ENCODE data around the gene ACSL1.

The ACSL1 gene

GRCh38 chr4:184812651-184813181 lies 13.1 kb downstream of the ACSL1 start:
- DNase-seq, result no peak

DNA sequence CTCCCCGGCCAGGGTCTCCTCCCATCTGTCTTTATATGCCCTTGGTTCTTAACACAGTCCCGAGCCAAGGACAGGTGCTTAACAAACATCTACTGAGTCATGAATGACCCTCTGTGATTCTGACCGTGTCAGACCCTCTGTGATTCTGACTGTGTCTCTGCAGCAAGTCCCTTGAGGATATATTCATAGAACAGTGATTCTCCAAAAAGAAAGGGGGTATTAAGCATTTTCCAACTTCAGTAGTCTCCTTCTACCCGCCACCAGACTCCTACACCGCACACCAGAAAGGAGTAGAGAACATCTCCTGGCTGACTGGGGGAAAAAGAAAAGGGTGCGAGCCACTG lies 13.6 kb downstream of the ACSL1 start:
- no peak for DNase-seq

GRCh38 chr4:184811526-184812198 lies 14.1 kb downstream of the ACSL1 start:
- DNase-seq, result no peak

DNA sequence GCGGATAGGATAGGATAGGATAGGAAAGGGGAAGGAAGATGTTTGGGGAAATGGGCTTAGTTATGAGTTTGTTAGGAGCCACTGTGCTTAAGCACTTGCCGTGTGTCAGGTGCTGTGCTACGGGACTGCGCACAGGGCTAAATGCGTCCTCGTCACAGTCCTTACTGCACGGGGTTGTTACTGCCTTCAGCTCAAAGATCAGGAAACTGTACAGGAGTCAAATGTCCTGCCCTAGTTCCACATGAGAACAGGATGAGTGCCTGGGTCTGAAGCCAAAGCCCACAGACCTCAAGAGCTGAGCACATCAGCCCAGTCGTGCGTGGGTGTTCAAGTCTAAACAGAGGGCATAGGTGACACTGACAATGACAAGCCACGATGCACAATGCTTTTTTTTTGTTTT lies 15.0 kb downstream of the ACSL1 start:
- DNase-seq, result no peak

DNA sequence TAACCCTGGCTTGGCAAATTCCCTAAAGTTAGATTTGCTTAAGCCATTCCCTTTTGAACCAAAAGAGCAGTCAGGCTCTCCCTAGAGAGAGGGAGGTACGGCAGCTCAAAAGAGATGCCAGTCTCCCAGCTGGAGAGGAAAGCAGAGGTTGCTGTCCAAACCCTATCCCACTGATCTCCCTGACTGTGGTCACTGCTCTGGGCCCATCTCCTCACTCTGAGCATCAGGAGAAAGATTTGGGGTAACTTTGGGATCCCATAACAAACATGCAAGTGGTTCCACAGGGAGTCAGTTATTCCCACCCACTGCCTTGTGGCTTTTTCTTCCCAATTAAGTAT lies 17.1 kb downstream of the ACSL1 start:
- no peak for DNase-seq

- no peak for DNase-seq
Measured at GRCh38 chr4:184807797-184808712, 17.7 kb downstream of the ACSL1 start.

GRCh38 chr4:184807256-184807655 lies 18.5 kb downstream of the ACSL1 start:
- no peak for DNase-seq

DNA sequence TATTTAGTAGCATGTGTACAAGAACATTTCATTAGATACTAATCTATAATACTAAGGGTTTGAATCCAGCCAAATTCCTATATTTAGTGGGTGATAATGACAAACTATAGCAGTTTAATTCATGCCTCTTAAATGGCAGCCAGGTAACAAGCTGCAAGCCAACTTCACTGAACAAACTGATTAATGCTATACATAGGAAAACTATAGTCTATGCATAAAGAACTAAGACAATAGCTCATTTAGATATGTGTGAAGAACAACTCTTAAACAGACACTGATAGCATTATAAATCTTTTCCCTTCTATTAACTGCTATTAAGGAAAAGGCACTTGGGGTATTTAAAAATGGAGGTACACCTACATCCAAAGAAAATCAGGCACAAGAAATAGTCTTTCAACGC lies 19.1 kb downstream of the ACSL1 start:
- no peak for DNase-seq

- no peak for DNase-seq
Measured at GRCh38 chr4:184806229-184806550, 19.6 kb downstream of the ACSL1 start.

DNA sequence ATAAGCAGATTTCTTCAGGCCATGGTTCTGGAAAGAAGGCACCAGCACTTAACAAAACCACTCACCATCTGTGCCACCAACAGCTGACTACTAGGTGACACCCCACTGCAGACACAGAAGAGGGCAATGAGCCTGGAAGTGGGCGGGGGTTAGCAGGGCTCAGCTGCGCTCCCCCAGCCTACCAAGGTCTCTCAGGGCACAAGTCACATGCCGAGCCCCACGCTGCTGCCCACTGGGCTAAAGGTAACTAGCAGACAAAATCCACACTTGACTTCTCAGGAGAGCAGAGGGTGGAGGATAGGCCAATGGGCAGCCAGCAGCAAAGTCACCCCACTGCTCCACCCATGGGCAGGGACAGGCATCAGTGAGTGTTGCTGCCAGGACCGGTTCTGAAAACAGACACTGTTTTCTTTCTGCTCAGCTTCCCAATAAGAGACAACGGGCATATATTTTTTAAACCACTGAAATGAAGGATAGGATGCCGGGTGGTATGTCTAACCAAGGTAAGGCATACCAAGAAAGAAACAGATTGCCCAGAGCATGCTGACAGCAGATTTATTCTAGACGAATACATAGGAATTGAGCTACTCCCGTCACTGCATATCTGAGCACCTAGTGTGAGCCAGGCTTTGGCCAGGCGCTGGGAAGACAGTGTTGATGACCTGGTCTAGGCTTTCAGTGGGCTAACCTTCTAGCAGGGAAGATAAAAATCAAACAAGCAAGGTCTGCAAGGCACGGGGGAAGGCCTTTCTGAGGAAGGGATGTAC lies 20.1 kb downstream of the ACSL1 start:
- DNase-seq, result no peak

DNA sequence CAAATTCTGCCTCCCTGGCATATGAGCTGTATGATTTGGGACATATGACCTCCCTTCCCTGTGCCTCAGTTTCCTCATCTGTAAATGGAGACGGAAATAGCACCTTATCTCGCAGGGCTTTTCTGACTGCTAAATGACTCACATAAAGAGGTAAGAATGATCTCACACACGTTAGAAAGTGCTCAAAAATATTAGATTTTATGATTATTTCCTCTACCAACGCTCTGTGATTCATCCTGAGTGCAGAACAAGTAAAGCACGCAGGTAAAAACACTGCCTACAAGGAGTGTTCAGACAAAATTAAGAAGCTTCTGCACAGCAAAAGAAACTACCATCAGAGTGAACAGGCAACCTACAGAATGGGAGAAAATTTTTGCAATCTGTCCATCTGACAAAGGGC lies 21.1 kb downstream of the ACSL1 start:
- DNase-seq, result no peak

- no peak for DNase-seq
Measured at GRCh38 chr4:184803874-184804273, 21.9 kb downstream of the ACSL1 start.

GRCh38 chr4:184803133-184803532 lies 22.6 kb downstream of the ACSL1 start:
- DNase-seq, result no peak

GRCh38 chr4:184802697-184803015 lies 23.1 kb downstream of the ACSL1 start:
- no peak for DNase-seq

DNA sequence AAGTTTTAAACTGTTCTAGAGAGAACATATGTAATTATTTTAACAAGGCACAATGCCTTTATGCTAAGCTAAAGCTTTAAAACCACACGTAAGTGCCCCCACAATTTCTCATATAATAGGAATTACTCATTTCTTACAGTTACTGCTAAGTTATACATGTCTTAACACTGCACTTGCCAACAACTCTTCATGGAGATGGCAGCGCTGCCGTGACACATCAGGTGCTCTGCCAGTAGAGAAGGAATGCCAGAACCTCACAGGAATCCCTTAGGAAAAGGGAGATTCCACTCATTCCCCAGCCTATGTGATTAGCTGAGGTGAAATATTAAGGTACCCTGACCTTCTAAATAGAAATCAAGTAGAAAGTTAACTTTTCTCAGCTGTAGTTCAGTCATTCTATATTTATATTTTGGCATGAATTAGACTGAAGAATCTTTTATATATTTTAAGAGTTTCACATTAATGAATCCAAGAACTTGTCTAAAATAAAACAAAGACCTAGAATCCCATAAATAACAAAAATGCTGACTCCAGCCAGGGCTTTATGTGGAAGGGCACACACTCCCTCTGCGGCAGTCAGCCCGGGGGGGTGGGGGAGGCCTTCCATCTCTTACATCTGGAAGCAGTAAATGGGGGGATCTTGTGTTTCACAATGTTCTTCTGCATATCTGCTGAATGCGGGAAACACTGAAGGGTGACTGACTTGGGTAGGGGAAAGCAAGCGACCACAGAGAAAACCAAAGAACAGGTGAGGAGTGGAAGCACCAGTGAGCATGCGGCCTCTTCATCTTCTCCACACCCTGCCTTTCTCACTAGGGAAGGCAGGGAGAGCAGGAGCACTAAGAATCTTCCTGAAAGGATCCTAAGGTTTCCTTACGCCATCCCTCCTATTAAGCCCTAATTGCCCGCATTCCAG lies 23.7 kb downstream of the ACSL1 start:
- no peak for DNase-seq

GRCh38 chr4:184798504-184798903 lies 27.3 kb downstream of the ACSL1 start:
- DNase-seq, result no peak

DNA sequence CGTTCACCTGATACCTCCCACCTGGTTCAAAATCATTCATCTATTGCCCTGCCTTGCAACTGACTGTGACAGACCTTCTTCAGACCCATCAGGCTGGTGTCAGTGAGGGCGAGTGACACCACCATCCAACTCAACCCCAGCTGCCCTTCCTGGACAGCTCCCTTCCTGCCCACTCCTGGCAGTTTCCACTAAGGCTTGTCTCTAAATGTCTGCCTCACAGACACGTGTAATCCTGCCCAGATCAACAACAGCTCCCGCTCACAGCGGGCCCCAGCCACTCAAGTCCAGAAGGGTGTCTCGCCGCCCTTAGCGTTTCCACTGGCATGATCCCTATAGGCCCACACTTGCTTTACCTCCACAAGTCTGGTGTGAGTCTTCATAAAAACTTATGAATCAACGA lies 28.9 kb downstream of the ACSL1 start:
- DNase-seq, result no peak

DNA sequence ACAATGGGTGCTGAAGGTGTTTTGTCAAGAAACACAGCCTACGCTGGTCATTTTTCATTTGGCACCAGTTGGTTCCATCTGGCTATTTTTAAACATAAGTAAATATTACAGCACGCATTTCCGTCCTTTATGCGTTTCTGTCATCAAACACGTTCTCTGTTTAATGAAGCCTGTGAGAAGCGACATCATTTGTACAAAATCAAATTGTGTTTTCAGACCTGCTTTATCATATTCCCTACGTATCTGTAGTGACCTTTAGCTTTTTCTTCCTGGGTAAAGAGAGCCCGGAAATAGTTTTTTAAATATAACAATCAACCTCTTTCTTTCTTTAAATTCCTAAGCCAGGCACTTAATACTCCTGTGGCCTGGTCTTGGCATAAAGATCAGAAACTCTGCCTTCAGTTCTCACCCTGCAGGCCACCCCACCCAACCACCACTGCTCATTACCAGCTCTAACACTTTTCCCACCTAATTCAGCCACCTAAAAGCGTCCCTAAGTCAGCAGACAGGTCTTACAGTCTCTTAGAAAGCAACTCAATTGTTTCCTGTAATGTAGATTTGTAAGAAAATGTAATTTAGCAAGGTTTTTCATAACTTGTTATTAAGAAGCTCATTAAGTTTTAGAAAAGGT lies 30.4 kb downstream of the ACSL1 start:
- no peak for DNase-seq

- DNase-seq, result no peak
Measured at GRCh38 chr4:184794470-184794869, 31.3 kb downstream of the ACSL1 start.

- DNase-seq, result no peak
Measured at GRCh38 chr4:184793735-184794355, 31.9 kb downstream of the ACSL1 start.

DNA sequence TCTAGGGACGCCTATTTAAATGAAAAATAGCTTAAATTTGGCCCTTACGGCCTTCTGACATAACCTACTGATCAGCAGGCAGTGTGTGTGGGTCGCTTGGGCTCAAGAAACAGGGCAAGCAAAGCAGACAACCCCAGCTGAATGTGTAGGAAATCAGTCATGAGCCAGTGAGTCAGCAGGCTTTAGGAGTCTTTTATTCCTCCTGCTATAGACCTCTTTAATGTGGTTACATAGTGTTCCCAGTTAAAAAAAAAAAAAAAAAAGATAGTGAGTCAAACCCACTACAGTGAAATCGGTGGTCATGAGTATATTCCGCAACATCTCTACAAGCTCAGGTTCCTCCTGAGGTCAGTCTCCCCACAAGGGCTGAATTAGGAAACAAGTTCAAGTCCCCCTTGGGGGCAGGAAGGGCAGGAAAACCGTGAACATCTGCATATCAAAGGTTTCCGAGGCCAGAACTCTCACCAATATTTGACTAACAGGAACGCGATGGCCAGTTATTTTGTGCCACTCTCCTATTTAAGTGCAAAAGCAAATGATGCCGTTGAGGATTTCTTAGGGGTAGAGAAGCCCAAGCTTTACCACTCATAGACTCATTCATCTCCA lies 32.7 kb downstream of the ACSL1 start:
- no peak for DNase-seq

Measured in right kidney (tissue), 1 donor.